SK-N-SH (cell line): ENCODE measurements around the gene ARID1A.

Source experiments
- EP300 ChIP-seq, 2 experiments: IDR thresholded peaks; 2 replicates each; pipeline versions ENCODE4 v1.4.0 to v1.6.1; 2012; ENCODE audit warnings: borderline replicate concordance in 1 of 2, low read depth in 1 of 2, low read length in 1 of 2
- GATA2 ChIP-seq: sonication (generic); formaldehyde crosslinking; IDR thresholded peaks from 2 replicates; pipeline ENCODE4 v1.5.0; 2020; ENCODE audit warnings: mild to moderate bottlenecking, missing genetic modification reagents
- NRF1 ChIP-seq: IDR thresholded peaks from 2 replicates; pipeline ENCODE4 v1.6.1; 2012; ENCODE audit warnings: low read depth, mild to moderate bottlenecking, low read length
- RXRA ChIP-seq: IDR thresholded peaks from 2 replicates; pipeline ENCODE4 v1.4.0; 2012; ENCODE audit warnings: low read depth, mild to moderate bottlenecking, borderline replicate concordance
- TF ChIP-seq, protein P1 (sequence below): fragments of 200-600 bp; sonication (generic); IDR thresholded peaks from 2 replicates; pipeline ENCODE4 v1.6.1; 2017; ENCODE audit warnings: antibody characterized with exemption, mild to moderate bottlenecking, moderate library complexity
- TF ChIP-seq, protein P2 (sequence below): IDR thresholded peaks from 2 replicates; pipeline ENCODE4; 2012

DNA sequence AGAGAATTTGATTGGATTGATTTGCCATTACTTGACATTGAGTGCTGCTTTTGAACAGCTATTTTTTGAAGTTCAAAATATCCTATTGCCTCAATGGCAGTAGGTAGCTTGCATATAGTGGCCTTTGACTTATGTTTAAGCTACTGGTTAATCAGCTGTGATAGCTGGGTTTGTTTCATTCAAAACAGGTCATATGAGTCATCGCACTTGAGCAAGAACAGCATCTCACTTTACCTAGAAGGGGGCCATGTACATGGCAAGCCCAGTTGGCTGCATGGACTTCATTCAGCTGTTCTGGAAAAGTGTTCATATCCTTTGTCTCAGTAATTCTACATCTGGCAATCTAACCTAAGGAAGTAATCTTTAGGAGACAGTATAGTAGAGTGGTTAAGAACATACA, 29.0 kb upstream of the ARID1A start:
- no peak for TF ChIP-seq NRF1
- TF ChIP-seq GATA2 (CRISPR knock-in tag) = no peak
- TF ChIP-seq, protein P1, sequence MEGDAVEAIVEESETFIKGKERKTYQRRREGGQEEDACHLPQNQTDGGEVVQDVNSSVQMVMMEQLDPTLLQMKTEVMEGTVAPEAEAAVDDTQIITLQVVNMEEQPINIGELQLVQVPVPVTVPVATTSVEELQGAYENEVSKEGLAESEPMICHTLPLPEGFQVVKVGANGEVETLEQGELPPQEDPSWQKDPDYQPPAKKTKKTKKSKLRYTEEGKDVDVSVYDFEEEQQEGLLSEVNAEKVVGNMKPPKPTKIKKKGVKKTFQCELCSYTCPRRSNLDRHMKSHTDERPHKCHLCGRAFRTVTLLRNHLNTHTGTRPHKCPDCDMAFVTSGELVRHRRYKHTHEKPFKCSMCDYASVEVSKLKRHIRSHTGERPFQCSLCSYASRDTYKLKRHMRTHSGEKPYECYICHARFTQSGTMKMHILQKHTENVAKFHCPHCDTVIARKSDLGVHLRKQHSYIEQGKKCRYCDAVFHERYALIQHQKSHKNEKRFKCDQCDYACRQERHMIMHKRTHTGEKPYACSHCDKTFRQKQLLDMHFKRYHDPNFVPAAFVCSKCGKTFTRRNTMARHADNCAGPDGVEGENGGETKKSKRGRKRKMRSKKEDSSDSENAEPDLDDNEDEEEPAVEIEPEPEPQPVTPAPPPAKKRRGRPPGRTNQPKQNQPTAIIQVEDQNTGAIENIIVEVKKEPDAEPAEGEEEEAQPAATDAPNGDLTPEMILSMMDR = no peak
- TF ChIP-seq, protein P2, sequence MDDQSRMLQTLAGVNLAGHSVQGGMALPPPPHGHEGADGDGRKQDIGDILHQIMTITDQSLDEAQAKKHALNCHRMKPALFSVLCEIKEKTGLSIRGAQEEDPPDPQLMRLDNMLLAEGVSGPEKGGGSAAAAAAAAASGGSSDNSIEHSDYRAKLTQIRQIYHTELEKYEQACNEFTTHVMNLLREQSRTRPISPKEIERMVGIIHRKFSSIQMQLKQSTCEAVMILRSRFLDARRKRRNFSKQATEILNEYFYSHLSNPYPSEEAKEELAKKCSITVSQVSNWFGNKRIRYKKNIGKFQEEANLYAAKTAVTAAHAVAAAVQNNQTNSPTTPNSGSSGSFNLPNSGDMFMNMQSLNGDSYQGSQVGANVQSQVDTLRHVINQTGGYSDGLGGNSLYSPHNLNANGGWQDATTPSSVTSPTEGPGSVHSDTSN = peak; percentile 50
- TF ChIP-seq EP300 (IDR thresholded peaks at IDR 0.05; ENCODE audit: borderline replicate concordance in 1 of 2, low read depth in 1 of 2, low read length in 1 of 2) = no peak
- TF ChIP-seq RXRA = no peak
